Liver (tissue), 9 donors: Measurements from ENCODE around the gene TAF4. TPM values are rescaled to one million over a fixed set of nuclear protein-coding genes. Genes with fewer than 3 reads are reported as not detected.
A peak's percentile ranks its signal among the peaks of the same experiment; 100 is the strongest.

Source experiments
- DNase-seq: peaks from one replicate; pipeline ENCODE4 v3.0.0-alpha.2; 2017; ENCODE audit warnings: low spot score
- H3K27ac ChIP-seq, 2 donors: one replicate each; pipeline ENCODE4 v1.7.0; 2013; ENCODE audit warnings: inconsistent platforms in 2 of 2, low read length in 2 of 2, control low read depth in 1 of 2, low read depth in 1 of 2, mild to moderate bottlenecking in 1 of 2
- H3K27me3 ChIP-seq, 4 donors: one replicate each; pipeline versions ENCODE4 v1.6.1 to v1.7.0; 2013; ENCODE audit warnings: low read length in 3 of 4, inconsistent platforms in 1 of 4, mild to moderate bottlenecking in 1 of 4, moderate library complexity in 1 of 4; ENCODE audit not compliant: control insufficient read depth in 4 of 4, insufficient read depth in 4 of 4
- H3K36me3 ChIP-seq, 4 donors: one replicate each; pipeline versions ENCODE4 v1.6.1 to v1.7.0; 2013; ENCODE audit warnings: low read length in 3 of 4, mild to moderate bottlenecking in 3 of 4, low read depth in 1 of 4, moderate library complexity in 1 of 4; ENCODE audit not compliant: control insufficient read depth in 4 of 4, insufficient read depth in 3 of 4
- H3K4me1 ChIP-seq, 4 donors: one replicate each; pipeline versions ENCODE4 v1.6.1 to v1.7.0; 2013; ENCODE audit warnings: low read length in 3 of 4, mild to moderate bottlenecking in 3 of 4, moderate library complexity in 1 of 4; ENCODE audit not compliant: control insufficient read depth in 4 of 4, insufficient read depth in 4 of 4
- H3K4me3 ChIP-seq, 3 donors: one replicate each; pipeline versions ENCODE4 v1.6.1 to v1.7.0; 2013; ENCODE audit warnings: low read length in 3 of 3, control low read depth in 1 of 3, low read depth in 1 of 3, mild to moderate bottlenecking in 1 of 3
- H3K9ac ChIP-seq, 2 donors: one replicate each; pipeline ENCODE4 v1.7.0; 2013; ENCODE audit warnings: low read length in 2 of 2, mild to moderate bottlenecking in 2 of 2, moderate library complexity in 2 of 2, control low read depth in 1 of 2, low read depth in 1 of 2
- H3K9me3 ChIP-seq, 4 donors: one replicate each; pipeline versions ENCODE4 v1.6.1 to v1.7.0; 2013; ENCODE audit warnings: low read length in 3 of 4; ENCODE audit not compliant: control insufficient read depth in 4 of 4
- ATF3 ChIP-seq: IDR thresholded peaks from 2 replicates; pipeline ENCODE4 v1.6.1; 2016; ENCODE audit warnings: antibody characterized with exemption
- FOXA1 ChIP-seq: IDR thresholded peaks from 2 replicates; pipeline ENCODE4 v1.6.1; 2016; ENCODE audit warnings: antibody characterized with exemption
- FOXA2 ChIP-seq: IDR thresholded peaks from 2 replicates; pipeline ENCODE4 v1.6.1; 2016; ENCODE audit warnings: antibody characterized with exemption
- HNF4A ChIP-seq, 2 donors: conservative IDR thresholded peaks; 2 replicates each; pipeline ENCODE4 v1.6.1; 2016; ENCODE audit warnings: antibody characterized with exemption in 2 of 2, mild to moderate bottlenecking in 2 of 2
- HNF4G ChIP-seq: IDR thresholded peaks from 2 replicates; pipeline ENCODE4 v1.6.1; 2016; ENCODE audit warnings: antibody characterized with exemption
- JUND ChIP-seq, 2 donors: IDR thresholded peaks; 2 replicates each; pipeline ENCODE4 v1.6.1; 2016; ENCODE audit warnings: antibody characterized with exemption in 2 of 2
- RAD21 ChIP-seq, 2 donors: IDR thresholded peaks; 2 replicates each; pipeline ENCODE4 v1.6.1; 2016; ENCODE audit warnings: antibody characterized with exemption in 2 of 2, mild to moderate bottlenecking in 2 of 2
- RXRA ChIP-seq, 2 donors: IDR thresholded peaks; 2 replicates each; pipeline ENCODE4 v1.6.1; 2017 to 2018; ENCODE audit warnings: antibody characterized with exemption in 2 of 2, mild to moderate bottlenecking in 1 of 2
- TAF1 ChIP-seq: conservative IDR thresholded peaks from 2 replicates; pipeline ENCODE4 v1.6.1; 2016; ENCODE audit warnings: antibody characterized with exemption, mild to moderate bottlenecking
- YY1 ChIP-seq: IDR thresholded peaks from 2 replicates; pipeline ENCODE4 v1.6.1; 2016; ENCODE audit warnings: antibody characterized with exemption, mild to moderate bottlenecking
- ZBTB33 ChIP-seq: IDR thresholded peaks from 2 replicates; pipeline ENCODE4 v1.6.1; 2016; ENCODE audit warnings: antibody characterized with exemption
- WGBS: extraction: QIAGEN DNeasy Blood & Tissue Kit; methylation state at CpG from one replicate; pipeline ENCODE4 v1.1.7; 2013; 5-methylcytosine and 5-hydroxymethylcytosine counted together
- polyA plus RNA-seq, 2 donors: library from polyadenylated mRNA; stranded (reverse) in 1 of 2; unstranded in 1 of 2; fragments of 200-250 nt in 1 of 2; fragments of >200 nt in 1 of 2; fragmentation: Nextera tagmentation in 1 of 2; extraction: Ambion mirVana in 1 of 2; gene quantifications; one replicate each; pipeline versions ENCODE4 v1.2.1 to v1.2.3, GENCODE V29; 2013 to 2015
- total RNA-seq, 2 donors: library from RNA; depleted of rRNA; stranded (reverse); fragments of >200 nt; gene quantifications; one replicate each; pipeline ENCODE4 v1.2.3, GENCODE V29; 2014
- TF ChIP-seq, protein P1 (sequence below): fragments of 150-350 bp; IDR thresholded peaks from 2 replicates; pipeline ENCODE4 v1.5.1; 2017; ENCODE audit warnings: improper control_type of control experiment, low read depth, low read length; ENCODE audit not compliant: missing input control
- donor health status: healthy.
- donor health status: healthy.
- donor health status: healthy.
- donor health status: healthy.
- donor health status: healthy.

TAF4 gene
- total and polyA plus RNA-seq, 4 donors, result 2.0 to 11.8 (median 5.6) TPM

GRCh38 chr20:62011403-62011790 is 54.3 kb downstream of the TAF4 start (continued):
- TF ChIP-seq ATF3, result no peak
- no peak for TF ChIP-seq HNF4A (conservative IDR thresholded peaks at IDR 0.05)

DNA sequence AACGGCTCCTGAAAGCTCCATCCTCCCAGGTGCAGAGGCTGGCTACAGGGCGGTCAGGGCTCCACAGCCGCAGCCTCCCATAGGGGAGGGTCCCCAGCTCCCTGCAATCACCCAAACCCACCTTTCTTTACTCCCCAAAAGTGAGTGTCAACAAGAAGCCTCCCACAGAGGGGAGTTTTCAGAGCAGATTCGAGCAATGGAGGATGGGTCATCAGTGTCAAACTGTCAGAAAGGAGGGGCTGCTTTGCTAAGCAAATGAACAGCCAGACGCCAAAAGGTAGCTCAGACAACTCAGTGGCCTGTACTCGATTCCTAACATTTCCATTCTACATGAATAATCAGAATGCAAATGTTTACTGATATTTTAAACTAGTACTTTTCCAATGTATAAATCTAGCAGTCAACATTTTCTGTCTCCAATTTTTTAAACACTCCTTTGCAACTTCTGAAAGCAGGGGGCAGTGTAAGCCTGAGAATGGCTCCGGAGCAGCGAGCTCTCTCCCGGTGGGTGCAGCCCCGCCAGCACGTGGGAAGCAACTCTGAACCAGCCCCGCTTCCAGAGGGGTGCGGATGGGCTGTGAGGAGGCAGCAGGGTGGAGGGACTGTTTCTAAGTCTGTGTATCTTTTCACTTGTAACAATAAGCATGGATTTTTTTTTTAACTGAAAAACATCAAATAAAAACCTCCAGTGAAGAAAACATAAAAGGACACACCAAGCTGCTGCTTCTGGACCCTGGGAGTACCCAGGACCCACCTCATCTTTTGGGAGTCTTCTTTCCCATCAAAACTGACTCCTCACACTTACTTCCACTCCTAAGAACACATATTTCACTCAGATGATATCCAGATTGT is 54.9 kb downstream of the TAF4 start:
- peak; percentile 60 for DNase-seq
- no peak overlapping the region for H3K4me3 ChIP-seq
- 45% methylated on average over 13 of the region's 13 CpGs for WGBS

DNA sequence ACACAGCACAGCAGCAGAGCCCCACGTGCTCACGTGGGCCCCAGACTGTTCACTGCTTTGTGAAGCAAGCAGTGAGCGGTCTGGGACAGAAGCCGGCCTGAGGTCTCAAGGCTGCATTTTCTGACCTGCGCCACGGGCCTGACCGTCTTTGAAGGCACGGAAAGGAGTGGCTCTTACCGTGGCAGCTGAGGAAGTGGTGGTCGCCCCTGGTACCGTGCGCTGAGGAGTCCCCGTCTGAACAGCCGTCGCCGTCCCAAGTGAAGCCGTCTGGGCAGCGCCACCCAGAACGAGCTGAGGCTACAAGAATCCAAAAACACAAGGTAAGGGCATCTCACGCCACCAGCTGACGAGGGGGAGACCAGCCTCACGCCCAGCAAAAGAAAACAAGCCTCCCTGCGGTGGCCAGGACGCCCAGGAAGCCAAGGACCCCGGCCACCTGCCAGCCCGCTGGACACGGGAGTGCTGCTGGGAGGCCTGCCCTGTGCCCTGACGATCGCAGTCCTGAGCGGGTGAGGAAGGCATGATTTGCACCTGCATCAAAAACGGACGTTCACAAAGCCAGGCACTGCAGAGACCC is 55.7 kb downstream of the TAF4 start:
- Histone ChIP-seq H3K27ac (no peak overlapping the region), H3K27me3 (no peaks in the 10 kb centered on the region), H3K4me3 (no peak overlapping the region), H3K9me3 (no peaks in the 10 kb centered on the region), H3K9ac (no peak overlapping the region), H3K36me3 (peaks cover 17 to 51% (median 25%) of the 10 kb centered on the region in 4 donors), H3K4me1 (peaks cover 0 to 4% (median 0%) of the 10 kb centered on the region in 4 donors)
- DNase-seq, result no peak
- WGBS, result 95% methylated on average over 32 of the region's 32 CpGs
- no peak for TF ChIP-seq FOXA2
- no peak for TF ChIP-seq HNF4G
- TF ChIP-seq FOXA1, result no peak
- TF ChIP-seq YY1, result no peak
- no peak for TF ChIP-seq HNF4A (conservative IDR thresholded peaks at IDR 0.05)
- TF ChIP-seq, protein P1, sequence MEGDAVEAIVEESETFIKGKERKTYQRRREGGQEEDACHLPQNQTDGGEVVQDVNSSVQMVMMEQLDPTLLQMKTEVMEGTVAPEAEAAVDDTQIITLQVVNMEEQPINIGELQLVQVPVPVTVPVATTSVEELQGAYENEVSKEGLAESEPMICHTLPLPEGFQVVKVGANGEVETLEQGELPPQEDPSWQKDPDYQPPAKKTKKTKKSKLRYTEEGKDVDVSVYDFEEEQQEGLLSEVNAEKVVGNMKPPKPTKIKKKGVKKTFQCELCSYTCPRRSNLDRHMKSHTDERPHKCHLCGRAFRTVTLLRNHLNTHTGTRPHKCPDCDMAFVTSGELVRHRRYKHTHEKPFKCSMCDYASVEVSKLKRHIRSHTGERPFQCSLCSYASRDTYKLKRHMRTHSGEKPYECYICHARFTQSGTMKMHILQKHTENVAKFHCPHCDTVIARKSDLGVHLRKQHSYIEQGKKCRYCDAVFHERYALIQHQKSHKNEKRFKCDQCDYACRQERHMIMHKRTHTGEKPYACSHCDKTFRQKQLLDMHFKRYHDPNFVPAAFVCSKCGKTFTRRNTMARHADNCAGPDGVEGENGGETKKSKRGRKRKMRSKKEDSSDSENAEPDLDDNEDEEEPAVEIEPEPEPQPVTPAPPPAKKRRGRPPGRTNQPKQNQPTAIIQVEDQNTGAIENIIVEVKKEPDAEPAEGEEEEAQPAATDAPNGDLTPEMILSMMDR, result no peak
- TF ChIP-seq RAD21 (IDR thresholded peaks at IDR 0.05), result no peak
- TF ChIP-seq JUND (IDR thresholded peaks at IDR 0.05), result no peak
- no peak for TF ChIP-seq ATF3
- no peak for TF ChIP-seq RXRA (IDR thresholded peaks at IDR 0.05)
- TF ChIP-seq TAF1, result no peak
- TF ChIP-seq ZBTB33, result no peak

More for the DNA sequence above, 54.9 kb downstream of the TAF4 start:
- H3K9ac ChIP-seq, result no peak overlapping the region
- H3K9me3 ChIP-seq, result no peaks in the 10 kb centered on the region
- H3K27ac ChIP-seq, result no peak overlapping the region
- TF ChIP-seq, protein P1, result peak; percentile 64
- TF ChIP-seq ZBTB33, result no peak
- peak; percentile 90 to 92 for TF ChIP-seq RAD21 (IDR thresholded peaks at IDR 0.05)
- no peak for TF ChIP-seq ATF3
- peaks cover 17 to 43% (median 21%) of the 10 kb centered on the region in 4 donors for H3K36me3 ChIP-seq
- H3K4me1 ChIP-seq, result peaks cover 0 to 4% (median 0%) of the 10 kb centered on the region in 4 donors
- H3K27me3 ChIP-seq, result no peaks in the 10 kb centered on the region
